ENCODE results near the gene GNAI2.

The GNAI2 gene

GRCh38 chr3:50211930-50212329 is 24.1 kb upstream of the GNAI2 start:
- no peak for DNase-seq (ENCODE audit: low read depth)
- TF ChIP-seq CTCF (IDR thresholded peaks at IDR 0.05; ENCODE audit: control insufficient read depth, extremely low read depth, insufficient read depth) = no peak
- H3K4me3 ChIP-seq (ENCODE audit: low read depth, low read length) = no peak overlapping the region

- no peak overlapping the region for H3K4me3 ChIP-seq (ENCODE audit: low read depth, low read length)
- DNase-seq (ENCODE audit: low read depth) = no peak
- no peak for TF ChIP-seq CTCF (IDR thresholded peaks at IDR 0.05; ENCODE audit: control insufficient read depth, extremely low read depth, insufficient read depth)
These were observed 23.5 kb upstream of the GNAI2 start for GRCh38 chr3:50212502-50212901.

- no peak for DNase-seq (ENCODE audit: low read depth)
- H3K4me3 ChIP-seq (ENCODE audit: low read depth, low read length) = no peak overlapping the region
- TF ChIP-seq CTCF (IDR thresholded peaks at IDR 0.05; ENCODE audit: control insufficient read depth, extremely low read depth, insufficient read depth) = no peak
These were observed 23.0 kb upstream of the GNAI2 start for GRCh38 chr3:50212971-50213370.

GRCh38 chr3:50213373-50213772 is 22.6 kb upstream of the GNAI2 start:
- no peak for TF ChIP-seq CTCF (IDR thresholded peaks at IDR 0.05; ENCODE audit: control insufficient read depth, extremely low read depth, insufficient read depth)
- no peak overlapping the region for H3K4me3 ChIP-seq (ENCODE audit: low read depth, low read length)
- DNase-seq (ENCODE audit: low read depth) = no peak

GRCh38 chr3:50214824-50215223 is 21.2 kb upstream of the GNAI2 start:
- no peak for DNase-seq (ENCODE audit: low read depth)
- no peak for TF ChIP-seq CTCF (IDR thresholded peaks at IDR 0.05; ENCODE audit: control insufficient read depth, extremely low read depth, insufficient read depth)
- H3K4me3 ChIP-seq (ENCODE audit: low read depth, low read length) = no peak overlapping the region

- DNase-seq (ENCODE audit: low read depth) = no peak
- H3K4me3 ChIP-seq (ENCODE audit: low read depth, low read length) = no peak overlapping the region
- TF ChIP-seq CTCF (IDR thresholded peaks at IDR 0.05; ENCODE audit: control insufficient read depth, extremely low read depth, insufficient read depth) = no peak
These were observed 20.5 kb upstream of the GNAI2 start for GRCh38 chr3:50215529-50215928.

GRCh38 chr3:50217681-50218080 is 18.3 kb upstream of the GNAI2 start:
- no peak for TF ChIP-seq CTCF (IDR thresholded peaks at IDR 0.05; ENCODE audit: control insufficient read depth, extremely low read depth, insufficient read depth)
- H3K4me3 ChIP-seq (ENCODE audit: low read depth, low read length) = no peak overlapping the region
- no peak for DNase-seq (ENCODE audit: low read depth)
